Activated CD8-positive, alpha-beta memory T cell treated with anti-CD3 and anti-CD28 coated beads for 4 hours (primary cell): ENCODE data around the gene TMEM123.
A peak's percentile ranks its signal among the peaks of the same experiment; 100 is the strongest.

ENCODE experiments used
- DNase-seq, 2 donors: peaks; one replicate each; pipeline ENCODE4 v3.0.0-alpha.2; 2020; ENCODE audit warnings: low read depth in 2 of 2

Gene TMEM123

GRCh38 chr11:102472127-102472526 is 19.6 kb upstream of the TMEM123 start:
- no peak for DNase-seq

GRCh38 chr11:102471474-102471873 is 18.9 kb upstream of the TMEM123 start:
- no peak for DNase-seq

- no peak for DNase-seq
Observed at GRCh38 chr11:102470251-102470650, 17.7 kb upstream of the TMEM123 start.

DNA sequence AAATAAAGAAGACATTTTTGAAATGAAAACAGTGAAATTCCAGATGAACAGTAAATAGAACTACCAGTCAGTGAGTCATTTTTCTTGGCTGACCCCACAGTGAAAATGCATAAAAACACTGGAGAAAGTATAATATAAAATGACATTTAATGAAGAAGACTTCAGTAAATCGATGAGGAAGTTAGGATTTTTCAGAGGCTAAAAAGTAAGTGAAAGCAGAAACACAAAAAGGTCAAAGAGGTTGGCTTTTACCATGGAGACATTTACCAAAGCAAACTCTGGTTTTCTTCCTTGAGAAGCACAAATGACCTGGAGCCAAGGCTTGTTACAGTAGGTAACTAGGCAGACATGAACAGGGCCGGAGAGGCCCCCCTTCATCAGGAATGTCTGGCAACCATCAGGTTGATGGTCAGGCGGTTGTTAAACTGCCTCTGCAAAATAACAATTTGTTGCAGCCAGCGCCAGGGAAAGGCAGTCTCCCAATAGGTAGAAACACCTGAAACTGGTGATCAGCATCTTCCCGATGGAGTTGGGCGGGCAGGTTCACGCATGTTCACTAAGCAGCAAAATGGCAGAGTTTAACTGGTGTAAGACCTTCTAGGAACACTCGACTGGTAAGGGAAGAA is 16.7 kb upstream of the TMEM123 start:
- no peak for DNase-seq

DNA sequence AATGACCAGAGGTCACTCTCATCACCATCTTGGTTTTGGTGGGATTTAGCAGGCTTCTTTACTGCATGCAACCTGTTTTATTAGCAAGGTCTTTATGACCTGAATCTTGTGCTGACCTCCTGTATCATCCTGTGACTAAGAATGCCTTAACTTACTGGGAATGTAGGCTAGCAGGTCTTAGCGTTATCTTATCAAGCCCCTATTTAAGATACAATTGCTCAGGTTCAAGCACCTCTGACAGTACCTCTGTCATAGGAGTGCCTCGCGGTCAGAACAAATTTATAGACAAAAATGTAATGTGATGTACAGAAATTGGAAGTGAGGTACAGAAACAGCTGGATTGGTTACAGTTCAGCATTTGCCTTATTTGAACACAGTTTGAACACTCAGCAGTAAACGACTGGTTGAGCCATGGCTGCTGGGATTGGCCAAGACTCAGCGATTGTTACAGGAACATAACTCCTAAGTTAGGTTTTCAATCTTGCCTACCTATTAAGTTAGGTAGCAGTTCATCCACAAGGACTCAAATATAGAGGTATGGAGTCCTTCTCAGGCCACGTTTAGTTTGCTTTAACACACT is 16.1 kb upstream of the TMEM123 start:
- DNase-seq = no peak

DNA sequence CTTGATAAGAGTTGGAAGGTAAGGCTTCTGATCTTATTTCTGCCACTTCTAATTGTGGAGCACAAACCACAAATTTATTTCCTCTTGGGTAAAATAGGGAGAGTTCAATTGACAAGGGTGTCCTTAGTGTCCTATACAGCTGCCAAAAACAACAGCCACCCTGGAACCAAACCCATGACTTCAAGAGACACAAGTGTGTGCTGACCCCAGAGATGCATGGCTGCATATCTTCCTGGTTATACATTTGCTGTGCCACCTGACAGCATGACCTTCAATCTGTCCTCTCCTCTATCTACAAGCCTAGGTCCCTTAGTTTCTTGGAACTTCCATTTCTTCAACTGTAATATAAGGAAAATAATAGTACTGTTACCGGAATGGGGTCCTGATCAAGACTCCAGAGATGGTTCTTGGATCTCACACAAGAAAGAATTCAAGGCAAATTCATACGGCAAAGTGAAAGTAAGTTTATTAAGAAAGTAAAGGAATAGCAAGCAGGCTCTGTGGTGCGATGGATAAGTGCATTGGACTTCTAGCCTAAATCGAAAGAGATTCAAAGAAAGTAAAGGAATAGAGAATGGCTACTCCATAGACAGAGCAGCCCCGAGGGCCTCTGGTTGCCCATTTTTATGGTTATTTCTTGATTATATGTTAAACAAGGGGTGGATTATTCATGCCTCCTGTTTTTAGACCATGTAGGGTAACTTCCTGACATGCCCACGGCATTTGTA is 15.5 kb upstream of the TMEM123 start:
- DNase-seq = no peak

DNA sequence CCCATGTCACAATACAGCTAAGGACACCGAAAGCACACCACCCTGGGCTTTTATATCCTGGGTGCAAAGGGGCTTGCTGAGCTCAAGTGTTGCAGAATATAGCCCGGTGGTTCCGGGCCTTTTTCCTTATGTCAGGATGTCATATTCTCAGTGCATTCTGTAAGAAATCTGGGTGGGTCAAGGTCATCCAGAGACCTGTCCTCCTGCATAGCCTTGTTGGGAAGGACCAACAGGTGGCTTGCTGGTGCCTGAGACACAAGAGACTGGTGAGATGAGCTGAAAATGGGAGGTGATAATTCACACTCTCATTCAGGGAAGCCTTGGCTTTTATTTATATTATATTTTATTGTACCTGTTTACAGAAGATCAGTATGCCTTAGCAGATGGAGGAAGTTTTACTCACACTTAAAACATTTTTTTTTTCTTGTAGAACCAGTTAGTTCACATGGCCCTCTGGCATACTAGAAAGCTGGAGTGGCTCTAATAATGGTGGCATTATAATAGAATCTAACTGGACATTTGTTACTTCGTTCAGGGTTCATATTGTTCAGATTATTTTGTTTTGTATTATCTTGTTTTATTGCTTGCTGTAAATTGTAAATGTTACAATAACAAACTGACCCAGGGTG is 14.6 kb upstream of the TMEM123 start:
- no peak for DNase-seq

DNA sequence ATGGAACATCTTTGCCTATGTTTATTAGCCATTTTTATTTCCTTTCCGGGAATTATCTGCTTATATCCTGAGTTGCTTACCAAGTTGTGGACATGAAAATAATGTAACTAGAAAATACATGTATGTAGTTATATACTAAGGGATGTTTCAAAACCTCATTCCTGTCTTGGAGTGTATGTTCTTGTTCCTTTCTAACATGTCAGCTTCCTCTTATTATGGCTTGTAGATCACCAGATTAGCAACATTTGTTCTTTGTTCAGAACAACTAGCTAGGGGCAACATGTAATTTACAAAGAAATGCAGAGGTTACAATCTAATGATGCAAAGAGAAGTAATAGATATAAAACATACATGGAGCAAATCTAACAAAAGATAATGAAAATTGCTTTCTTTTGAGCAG is 13.1 kb upstream of the TMEM123 start:
- no peak for DNase-seq

GRCh38 chr11:102464859-102465500 is 12.4 kb upstream of the TMEM123 start:
- DNase-seq = no peak

- DNase-seq = no peak
Observed at GRCh38 chr11:102464037-102464436, 11.5 kb upstream of the TMEM123 start.

DNA sequence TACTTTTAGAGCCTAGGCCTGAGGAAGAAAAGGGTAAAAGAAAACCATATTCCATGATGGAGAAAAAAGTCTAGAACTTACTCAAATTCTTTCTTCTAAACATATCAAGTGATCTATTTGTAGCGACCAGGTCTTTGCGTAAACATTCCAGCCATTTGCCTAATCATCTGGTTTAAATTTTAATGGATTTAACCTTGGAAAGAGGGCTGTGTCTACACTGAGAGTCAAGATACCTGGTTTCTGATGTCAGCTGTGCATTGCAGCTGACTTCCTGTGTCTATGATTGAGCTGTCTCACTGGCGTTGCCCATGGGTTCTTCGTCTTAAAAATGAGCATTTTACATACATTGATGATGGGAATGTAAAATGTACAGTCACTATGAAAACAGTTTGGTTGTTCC is 10.0 kb upstream of the TMEM123 start:
- no peak for DNase-seq

- DNase-seq = no peak
Observed at GRCh38 chr11:102459393-102459792, 6.8 kb upstream of the TMEM123 start.

- no peak for DNase-seq
Observed at GRCh38 chr11:102458548-102458947, 6.0 kb upstream of the TMEM123 start.

GRCh38 chr11:102457865-102458264 is 5.3 kb upstream of the TMEM123 start:
- DNase-seq = no peak

DNA sequence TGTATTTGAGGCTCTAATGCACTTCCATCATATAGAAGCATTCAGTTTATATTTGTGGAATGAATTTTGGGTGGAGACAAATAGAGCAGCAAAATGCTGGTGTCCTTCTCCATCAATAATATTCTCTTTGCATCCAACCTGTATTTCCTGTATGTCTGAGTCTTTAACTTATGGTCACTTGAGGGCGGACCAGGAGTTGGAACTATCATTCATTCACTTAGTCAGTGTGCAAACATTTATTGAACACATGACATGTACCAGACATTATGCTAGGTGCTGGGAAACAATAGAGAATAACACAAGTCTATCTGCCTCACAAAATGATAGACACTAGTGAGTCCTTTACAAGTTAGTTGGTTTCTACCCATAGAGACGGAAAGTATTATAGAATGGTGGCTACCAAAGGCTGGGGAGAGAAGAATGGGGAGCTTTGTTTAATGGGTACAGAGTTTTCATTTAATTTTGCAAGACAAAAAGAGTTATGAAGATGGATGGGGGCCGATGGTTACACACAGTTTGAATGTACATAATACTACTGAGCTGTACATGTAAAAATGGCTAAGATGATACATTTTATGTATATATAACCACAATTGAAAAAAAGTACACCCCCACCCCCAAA is 4.6 kb upstream of the TMEM123 start:
- no peak for DNase-seq

- no peak for DNase-seq
Observed at GRCh38 chr11:102456381-102456780, 3.8 kb upstream of the TMEM123 start.

- no peak for DNase-seq
Observed at GRCh38 chr11:102453921-102454320, 1.4 kb upstream of the TMEM123 start.

- peak; percentile 9 to 24 for DNase-seq
Observed at GRCh38 chr11:102453302-102453695, 734 bp upstream of the TMEM123 start.

GRCh38 chr11:102451681-102452460 is 694 bp downstream of the TMEM123 start:
- DNase-seq = peak; percentile 45 to 61

- no peak for DNase-seq
Observed at GRCh38 chr11:102451041-102451680, 1.4 kb downstream of the TMEM123 start.
